Measurements from ENCODE around the gene SPRTN. TPM values are rescaled to one million over a fixed set of nuclear protein-coding genes. Genes with fewer than 3 reads are reported as not detected.

Gene SPRTN
- total and polyA plus RNA-seq, 2 of the 4 experiments (the other 2 are of a cell fraction), result 6.5 to 17.4 TPM

DNA sequence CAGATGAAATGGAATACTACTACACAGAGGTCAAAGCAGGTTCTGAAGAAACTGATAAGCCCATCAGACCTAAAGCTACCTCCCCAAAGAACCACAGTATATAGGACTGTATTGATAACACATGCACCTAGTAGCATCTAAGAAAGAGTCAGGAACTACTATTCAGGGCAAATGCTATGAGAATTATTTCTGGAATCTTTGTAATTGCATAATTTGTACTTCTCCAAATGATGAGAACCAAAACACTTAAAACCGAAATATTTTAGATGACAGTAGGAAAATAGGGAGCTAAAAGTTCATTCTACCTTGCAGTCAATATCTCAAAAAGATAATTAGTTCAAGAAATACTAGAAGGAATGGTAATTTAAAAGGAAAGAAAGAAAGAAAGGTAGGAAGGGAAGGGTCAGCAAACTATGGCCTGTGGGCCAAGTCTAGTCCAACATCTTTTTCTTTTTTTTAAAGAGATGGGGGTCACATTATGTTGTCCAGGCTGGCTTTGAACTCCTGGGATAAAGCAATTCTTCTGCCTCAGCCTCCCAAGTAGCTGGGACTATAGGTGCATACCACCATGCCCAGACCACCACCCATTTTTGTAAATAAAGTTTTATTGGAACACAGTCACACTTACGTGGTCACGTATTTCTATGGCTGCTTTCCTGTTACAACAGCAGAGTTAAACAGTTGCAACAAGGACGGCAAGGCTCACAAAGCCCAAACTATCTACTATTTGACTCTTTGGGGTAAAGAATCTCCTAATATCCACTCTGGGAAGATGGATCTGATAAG is 60.0 kb downstream of the SPRTN start:
- H3K4me3 ChIP-seq (ENCODE audit: insufficient read depth, low read depth, low read length), result no peak overlapping the region
- no peak overlapping the region for H2BK120ac ChIP-seq (ENCODE audit: low read depth, low read length)
- H3K36me3 ChIP-seq (ENCODE audit: control insufficient read depth, insufficient read depth, low read length), result no peaks in the 10 kb centered on the region
- no peak overlapping the region for H2BK5ac ChIP-seq (ENCODE audit: low read depth, low read length, poor library complexity, severe bottlenecking)
- H3K9me3 ChIP-seq (ENCODE audit: control insufficient read depth, insufficient read depth, low read length), result no peaks in the 10 kb centered on the region
- no peak overlapping the region for H4K91ac ChIP-seq (ENCODE audit: insufficient read depth, low read depth, low read length)
- intact Hi-C loops (cut with micrococcal nuclease) (no loop called here), in situ Hi-C loops (cut with MboI; ENCODE audit: low sequenced_read_pairs) (no loop called here), dilution Hi-C loops (cut with HindIII; ENCODE audit: low sequenced_read_pairs, unreplicated experiment) (no loop called here)
- peaks cover 38% of the 10 kb centered on the region for H4K20me1 ChIP-seq (ENCODE audit: insufficient read depth, low read length)
- no peak overlapping the region for H3K18ac ChIP-seq (ENCODE audit: low read depth, low read length)
- no peak overlapping the region for H2BK20ac ChIP-seq (ENCODE audit: low read depth, low read length)
- no peak for DNase-seq
- H3K4me2 ChIP-seq (ENCODE audit: low read depth, low read length), result no peak overlapping the region
- no peaks in the 10 kb centered on the region for H3K27me3 ChIP-seq (ENCODE audit: control insufficient read depth, insufficient read depth, low read length)
- no CpG with 5 or more reads among the region's 4 CpGs for WGBS, 2 experiments (ENCODE audit: extremely low coverage in 2 of 2, insufficient read length in 1 of 2)
- no peak overlapping the region for H4K5ac ChIP-seq (ENCODE audit: low read depth, low read length)
- H2AK9ac ChIP-seq (replicated peaks; ENCODE audit: low read depth, low read length, poor library complexity), result no peak overlapping the region
- no peak for ATAC-seq (ENCODE audit: low read depth)
- BruUV-seq (replicated peaks), result no TSS peak
- H3K56ac ChIP-seq (ENCODE audit: extremely low read depth, insufficient read depth, low read length), result no peak overlapping the region
- TF ChIP-seq, protein P1, sequence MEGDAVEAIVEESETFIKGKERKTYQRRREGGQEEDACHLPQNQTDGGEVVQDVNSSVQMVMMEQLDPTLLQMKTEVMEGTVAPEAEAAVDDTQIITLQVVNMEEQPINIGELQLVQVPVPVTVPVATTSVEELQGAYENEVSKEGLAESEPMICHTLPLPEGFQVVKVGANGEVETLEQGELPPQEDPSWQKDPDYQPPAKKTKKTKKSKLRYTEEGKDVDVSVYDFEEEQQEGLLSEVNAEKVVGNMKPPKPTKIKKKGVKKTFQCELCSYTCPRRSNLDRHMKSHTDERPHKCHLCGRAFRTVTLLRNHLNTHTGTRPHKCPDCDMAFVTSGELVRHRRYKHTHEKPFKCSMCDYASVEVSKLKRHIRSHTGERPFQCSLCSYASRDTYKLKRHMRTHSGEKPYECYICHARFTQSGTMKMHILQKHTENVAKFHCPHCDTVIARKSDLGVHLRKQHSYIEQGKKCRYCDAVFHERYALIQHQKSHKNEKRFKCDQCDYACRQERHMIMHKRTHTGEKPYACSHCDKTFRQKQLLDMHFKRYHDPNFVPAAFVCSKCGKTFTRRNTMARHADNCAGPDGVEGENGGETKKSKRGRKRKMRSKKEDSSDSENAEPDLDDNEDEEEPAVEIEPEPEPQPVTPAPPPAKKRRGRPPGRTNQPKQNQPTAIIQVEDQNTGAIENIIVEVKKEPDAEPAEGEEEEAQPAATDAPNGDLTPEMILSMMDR (conservative IDR thresholded peaks at IDR 0.05; ENCODE audit: low read depth, low read length), result no peak
- TF ChIP-seq MAZ (IDR thresholded peaks at IDR 0.05; ENCODE audit: borderline replicate concordance, low read depth, low read length), result no peak
- TF ChIP-seq POLR2A (IDR thresholded peaks at IDR 0.05; ENCODE audit: low read depth, low read length), result no peak
- TF ChIP-seq RAD21 (IDR thresholded peaks at IDR 0.05; ENCODE audit: low read length), result no peak
- H2BK15ac ChIP-seq (ENCODE audit: low read depth, low read length), result no peak overlapping the region
- no peak overlapping the region for H2AFZ ChIP-seq (replicated peaks; ENCODE audit: low read length, poor library complexity)
- no peak overlapping the region for H3K14ac ChIP-seq (replicated peaks; ENCODE audit: low read depth, low read length)
- H3K9me1 ChIP-seq (ENCODE audit: insufficient read depth, low read length), result 0 out of 2 replicates have a peak, but pooled peaks cover 2% of the 10 kb centered on the region
- peaks cover 21 to 60% of the 10 kb centered on the region in 2 experiments for H3K79me1 ChIP-seq (ENCODE audit: low read depth in 1 of 2, low read length in 2 of 2)
- CTCF ChIA-PET, result no interaction called here
- H3K9ac ChIP-seq (ENCODE audit: low read depth, low read length), result no peak overlapping the region
- H2AK5ac ChIP-seq (ENCODE audit: low read depth, low read length), result no peak overlapping the region
- no peak overlapping the region for H3K27ac ChIP-seq (ENCODE audit: insufficient read depth, low read length)
- peaks cover 6% of the 10 kb centered on the region for H3K4me1 ChIP-seq (ENCODE audit: control insufficient read depth, insufficient read depth, low read length)
- no peak overlapping the region for H3K4ac ChIP-seq (ENCODE audit: low read depth, low read length)
- H4K8ac ChIP-seq (ENCODE audit: low read depth in 2 of 2, low read length in 2 of 2), result no peak overlapping the region
- no peak overlapping the region for H3K23ac ChIP-seq (ENCODE audit: low read depth, low read length)
- POLR2A ChIA-PET (ENCODE audit: unreplicated experiment), result no interaction called here
